Activated CD4-positive, alpha-beta T cell treated with anti-CD3 and anti-CD28 coated beads, Interleukin-10, Interleukin-2, amounts not matched to agents 100 ng/mL and 50 ng/mL, durations not matched to agents 16 hours and 8 hours (primary cell): ENCODE measurements around the gene TUBGCP2.

Experiments
- DNase-seq: peaks from one replicate; pipeline ENCODE4 v3.0.0-alpha.2; 2020

The TUBGCP2 gene

GRCh38 chr10:133299738-133300137, 8.9 kb downstream of the TUBGCP2 start:
- no peak for DNase-seq

GRCh38 chr10:133299224-133299623, 9.4 kb downstream of the TUBGCP2 start:
- DNase-seq: no peak

- DNase-seq: no peak
Observed at GRCh38 chr10:133298466-133298865, 10.2 kb downstream of the TUBGCP2 start.

GRCh38 chr10:133297504-133297903, 11.2 kb downstream of the TUBGCP2 start:
- no peak for DNase-seq

GRCh38 chr10:133295426-133296320, 13.0 kb downstream of the TUBGCP2 start:
- DNase-seq: no peak

GRCh38 chr10:133294189-133294588, 14.5 kb downstream of the TUBGCP2 start:
- DNase-seq: no peak

- DNase-seq: no peak
Observed at GRCh38 chr10:133293810-133294119, 14.9 kb downstream of the TUBGCP2 start.

GRCh38 chr10:133292919-133293809, 15.5 kb downstream of the TUBGCP2 start:
- DNase-seq: peak; percentile 37

GRCh38 chr10:133289761-133290160, 18.9 kb downstream of the TUBGCP2 start:
- no peak for DNase-seq

- DNase-seq: no peak
Observed at GRCh38 chr10:133287832-133288500, 20.7 kb downstream of the TUBGCP2 start.

- no peak for DNase-seq
Observed at GRCh38 chr10:133286366-133286765, 22.3 kb downstream of the TUBGCP2 start.

GRCh38 chr10:133285217-133285616, 23.5 kb downstream of the TUBGCP2 start:
- no peak for DNase-seq

- DNase-seq: no peak
Observed at GRCh38 chr10:133283931-133284330, 24.7 kb downstream of the TUBGCP2 start.

GRCh38 chr10:133282846-133283390, 25.8 kb downstream of the TUBGCP2 start:
- DNase-seq: no peak

- DNase-seq: no peak
Observed at GRCh38 chr10:133281628-133282372, 26.9 kb downstream of the TUBGCP2 start.

GRCh38 chr10:133281084-133281483, 27.6 kb downstream of the TUBGCP2 start:
- DNase-seq: no peak

- no peak for DNase-seq
Observed at GRCh38 chr10:133280391-133281059, 28.1 kb downstream of the TUBGCP2 start.

- DNase-seq: no peak
Observed at GRCh38 chr10:133279326-133280226, 29.1 kb downstream of the TUBGCP2 start.

- DNase-seq: peak; percentile 85
Observed at GRCh38 chr10:133278577-133279265, 30.0 kb downstream of the TUBGCP2 start.

GRCh38 chr10:133277993-133278576, 30.6 kb downstream of the TUBGCP2 start:
- no peak for DNase-seq
